ENCODE results near the gene CSNK2A2.
A peak's percentile ranks its signal among the peaks of the same experiment; 100 is the strongest.

CSNK2A2 gene

DNA sequence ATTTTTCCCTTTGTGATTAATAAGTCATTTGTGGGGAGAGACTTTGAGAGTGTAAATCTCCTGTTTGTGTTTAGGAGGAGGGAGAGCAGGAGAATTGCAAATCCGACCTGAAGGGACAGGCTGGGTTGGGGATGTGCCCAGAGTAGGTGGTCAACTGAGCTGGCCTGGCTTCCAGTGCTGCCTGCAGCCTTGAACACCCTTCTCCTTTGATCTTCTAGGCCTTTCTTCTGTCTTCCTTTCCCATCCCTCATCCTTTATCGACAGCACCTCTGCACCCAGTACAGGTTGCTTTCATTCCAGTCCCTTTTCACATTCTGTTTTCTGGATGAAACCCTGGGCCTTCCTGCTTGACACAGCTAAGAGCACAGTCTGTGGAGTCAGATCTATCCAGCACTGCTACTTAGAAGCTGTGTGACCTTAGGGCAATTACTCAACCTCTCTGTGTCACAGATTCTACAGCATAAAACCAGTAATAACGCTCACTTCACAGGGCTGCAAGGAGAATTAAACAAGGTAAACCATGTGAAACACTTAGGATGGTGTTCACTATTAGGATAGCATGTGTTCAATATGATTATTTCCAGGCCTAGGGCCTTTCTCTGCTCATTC is 1.0 kb upstream of the CSNK2A2 start:
- DNase-seq: no peak

DNA sequence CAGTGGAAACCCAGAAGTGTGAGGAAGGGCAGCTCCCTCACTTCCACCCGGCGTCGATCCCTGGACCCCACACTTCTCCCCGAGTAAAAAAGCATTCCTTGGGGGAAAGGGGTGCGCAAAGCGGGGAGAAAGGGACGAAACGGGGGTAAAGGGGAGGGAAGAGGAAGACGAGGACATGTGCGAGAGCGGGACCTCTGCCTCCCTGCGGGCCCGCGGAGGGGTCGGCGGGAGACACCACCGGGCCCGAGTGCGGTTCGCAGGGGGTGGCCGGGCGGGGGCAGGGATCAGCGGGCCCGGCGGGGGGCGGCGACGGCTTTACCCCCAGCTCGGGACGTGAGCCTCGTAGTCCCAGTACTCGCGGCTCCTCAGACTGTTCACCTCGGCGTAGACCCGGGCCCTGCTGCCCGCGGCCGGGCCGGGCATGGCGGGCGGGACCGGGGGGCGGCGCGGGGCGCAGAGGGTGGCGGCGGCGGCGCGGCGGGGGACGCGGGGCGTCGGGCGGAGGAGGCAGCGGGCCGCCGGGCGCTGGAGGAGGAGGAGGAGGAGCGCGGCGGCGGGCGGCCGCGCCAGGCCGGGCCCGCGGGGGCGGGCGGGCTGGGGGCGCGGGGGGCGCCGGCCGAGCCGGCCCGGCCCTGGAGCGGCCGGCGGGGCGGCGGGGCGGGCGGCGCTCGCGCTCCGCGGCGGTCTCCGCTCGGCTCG is 443 bp downstream of the CSNK2A2 start:
- DNase-seq: peak; percentile 4

GRCh38 chr16:58196898-58197313 is 1.0 kb downstream of the CSNK2A2 start:
- no peak for DNase-seq

- DNase-seq: no peak
Observed at GRCh38 chr16:58195771-58196170, 2.1 kb downstream of the CSNK2A2 start.

DNA sequence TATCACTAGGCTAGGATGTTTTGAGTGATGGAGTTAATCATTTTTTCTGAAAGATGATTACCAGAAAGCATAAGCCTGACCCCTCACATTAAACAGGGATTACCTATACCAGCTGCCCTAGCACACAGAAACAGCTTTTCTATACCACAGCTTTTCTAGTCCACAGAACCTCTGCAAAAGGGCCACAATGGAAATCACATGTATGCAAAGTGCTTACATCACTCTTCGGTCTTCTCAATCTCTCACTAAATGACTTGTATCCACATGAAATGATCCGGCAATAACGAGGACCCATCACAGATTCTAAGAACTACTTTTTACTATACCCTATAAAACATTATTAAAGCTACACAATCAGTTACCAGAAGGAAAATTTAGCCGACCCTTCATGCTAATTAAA is 2.6 kb downstream of the CSNK2A2 start:
- no peak for DNase-seq

DNA sequence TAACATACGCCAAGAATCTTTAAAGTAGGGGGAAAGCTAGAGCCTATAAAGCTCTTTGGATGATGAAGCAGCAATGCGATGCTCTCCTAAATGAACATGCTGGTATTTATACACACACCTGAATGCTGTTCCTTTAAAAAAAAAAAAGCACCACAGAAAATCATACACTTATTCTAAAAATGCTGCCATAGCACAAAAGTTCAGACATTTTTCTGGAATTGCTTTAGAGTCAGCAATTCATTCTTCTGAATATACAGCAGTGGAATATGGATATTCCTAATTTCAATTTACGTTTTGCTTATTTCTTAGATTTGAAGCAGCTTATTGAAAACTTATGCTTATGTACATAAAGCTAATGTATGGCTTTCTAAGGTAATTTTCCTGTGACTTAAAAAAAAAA is 3.1 kb downstream of the CSNK2A2 start:
- no peak for DNase-seq

- DNase-seq: no peak
Observed at GRCh38 chr16:58187665-58188421, 10.1 kb downstream of the CSNK2A2 start.

GRCh38 chr16:58187092-58187491 is 10.8 kb downstream of the CSNK2A2 start:
- DNase-seq: no peak

DNA sequence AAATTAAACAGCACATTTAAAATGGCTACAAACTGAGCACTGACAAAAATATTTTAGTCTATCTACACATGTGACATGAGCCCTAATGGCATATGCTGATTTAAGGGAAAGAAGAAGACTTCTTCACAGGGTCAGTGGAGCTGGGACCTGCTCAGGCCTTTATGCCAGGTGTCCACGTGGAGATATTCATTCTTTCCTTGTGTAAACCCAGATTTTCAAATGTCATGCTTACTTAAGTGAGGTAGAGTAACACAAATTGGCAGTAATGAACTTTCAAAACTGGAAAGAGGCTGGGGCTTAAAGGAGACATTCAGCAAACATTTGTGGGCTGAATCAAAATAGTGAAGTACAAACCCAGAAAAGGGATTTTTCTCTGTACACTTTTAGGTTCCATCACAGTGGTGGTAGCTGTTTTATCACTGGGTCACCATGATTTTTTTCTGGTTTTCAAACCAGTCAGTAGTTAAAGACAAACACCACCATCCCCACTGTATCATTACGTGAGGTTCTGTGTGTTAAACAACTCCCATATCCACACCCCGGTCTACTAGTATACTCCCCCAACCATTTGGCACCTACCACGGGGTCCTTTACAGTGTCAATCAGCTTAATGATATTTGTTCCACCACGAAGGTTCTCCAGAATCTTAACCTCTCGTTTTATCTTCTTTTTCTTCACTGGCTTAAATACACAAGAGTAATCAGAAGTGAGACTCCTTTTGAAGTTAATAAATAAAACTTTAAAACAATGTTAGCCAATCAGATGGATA is 11.5 kb downstream of the CSNK2A2 start:
- no peak for DNase-seq

DNA sequence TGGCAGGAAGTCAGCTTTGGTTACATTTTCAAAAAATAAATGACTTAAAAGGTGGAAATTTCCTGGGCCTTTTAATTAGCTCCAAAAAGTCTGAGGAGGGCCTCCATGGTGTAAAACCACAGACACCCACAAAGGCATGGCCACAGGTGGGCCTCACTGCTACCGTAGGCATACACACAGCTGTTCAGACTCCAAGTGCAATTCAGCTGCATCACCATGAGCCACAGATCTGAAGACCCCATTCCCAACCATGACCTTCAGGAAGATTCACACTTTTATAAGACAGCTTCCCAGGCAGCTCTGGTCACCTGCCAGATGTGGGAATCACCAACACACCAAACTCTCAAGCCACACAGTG is 20.6 kb downstream of the CSNK2A2 start:
- DNase-seq: peak; percentile 10

DNA sequence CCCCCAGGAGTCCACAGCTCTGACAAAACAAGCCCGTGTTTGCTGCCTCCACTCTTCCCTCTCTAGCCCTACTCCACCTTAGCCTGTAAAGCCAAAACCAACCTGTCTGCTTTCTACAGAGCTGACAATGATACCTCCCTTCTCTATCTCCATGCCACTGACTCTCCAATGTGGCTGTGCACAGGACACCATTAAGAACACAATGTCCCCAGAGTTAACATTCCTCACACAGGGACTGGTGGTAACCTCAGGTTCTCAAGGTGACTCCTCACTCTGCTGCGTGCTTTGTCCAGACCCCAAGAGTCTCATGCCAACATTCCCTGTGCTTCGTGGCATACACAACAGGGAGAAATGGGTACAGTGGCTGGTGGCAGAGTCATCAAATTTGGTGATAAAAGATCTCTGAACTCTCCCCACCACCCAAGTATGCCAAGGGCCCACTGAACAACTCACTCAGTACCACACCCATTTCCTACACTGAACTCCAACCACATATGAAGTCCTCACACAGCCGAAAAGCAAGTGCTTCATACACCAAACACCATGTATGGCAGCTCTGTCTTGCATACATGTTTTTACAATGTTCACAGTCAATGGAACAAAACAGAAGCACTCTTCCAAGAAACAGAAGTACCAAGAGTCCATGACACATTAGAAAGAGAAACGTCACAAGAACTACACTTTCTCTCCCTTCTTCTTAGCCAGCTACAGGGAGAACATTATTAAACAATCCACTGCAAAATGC is 21.1 kb downstream of the CSNK2A2 start:
- peak; percentile 7 for DNase-seq

- DNase-seq: no peak
Observed at GRCh38 chr16:58170223-58170622, 27.7 kb downstream of the CSNK2A2 start.

DNA sequence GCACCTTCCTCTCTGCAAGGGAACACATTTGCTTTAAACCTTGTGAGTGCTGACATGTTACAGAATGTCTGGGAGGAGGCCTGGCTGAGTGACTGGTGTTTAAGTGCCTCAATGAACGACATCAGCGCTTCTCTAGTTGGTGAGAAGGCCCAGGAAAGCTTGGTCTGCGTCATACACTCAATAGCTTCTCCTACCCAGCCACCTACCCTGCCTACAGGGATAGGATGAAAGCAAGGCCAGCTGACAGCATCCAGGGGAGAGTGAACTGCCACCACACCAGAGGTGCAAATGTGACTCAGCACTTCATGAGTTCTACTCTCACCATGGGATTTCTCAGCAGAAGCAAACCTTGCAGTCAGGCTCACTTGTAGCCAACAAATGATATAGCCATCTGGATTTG is 37.1 kb downstream of the CSNK2A2 start:
- no peak for DNase-seq

GRCh38 chr16:58158725-58159124 is 39.2 kb downstream of the CSNK2A2 start:
- no peak for DNase-seq

DNA sequence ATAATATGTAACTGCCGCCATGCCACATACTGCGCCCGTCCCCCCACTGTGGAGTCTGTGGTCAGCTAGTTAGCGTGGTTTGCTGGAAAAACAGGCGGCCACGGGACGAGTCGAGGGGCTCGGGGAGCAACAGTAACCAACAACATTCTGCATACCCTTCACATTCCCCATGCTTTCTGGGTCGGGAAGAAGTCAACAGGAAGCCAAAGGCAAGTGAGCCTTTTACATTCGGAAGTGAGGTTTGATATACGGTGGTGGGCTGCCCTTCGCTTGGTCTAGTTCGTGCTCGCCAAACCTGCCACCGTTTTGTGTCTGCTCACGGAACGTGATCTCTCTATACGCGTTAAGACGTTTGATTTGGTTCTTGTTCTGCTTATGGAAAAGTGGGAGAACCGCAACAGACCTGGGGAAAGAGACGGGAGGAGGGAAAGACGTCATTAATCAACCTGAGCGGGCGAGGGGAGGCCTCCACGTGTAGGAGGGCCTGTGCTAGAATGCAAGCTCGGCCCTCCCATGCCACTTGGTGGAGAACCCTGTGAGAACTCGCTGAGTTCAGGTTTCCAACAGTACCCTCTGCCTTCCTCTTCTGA is 39.9 kb downstream of the CSNK2A2 start:
- DNase-seq: no peak

DNA sequence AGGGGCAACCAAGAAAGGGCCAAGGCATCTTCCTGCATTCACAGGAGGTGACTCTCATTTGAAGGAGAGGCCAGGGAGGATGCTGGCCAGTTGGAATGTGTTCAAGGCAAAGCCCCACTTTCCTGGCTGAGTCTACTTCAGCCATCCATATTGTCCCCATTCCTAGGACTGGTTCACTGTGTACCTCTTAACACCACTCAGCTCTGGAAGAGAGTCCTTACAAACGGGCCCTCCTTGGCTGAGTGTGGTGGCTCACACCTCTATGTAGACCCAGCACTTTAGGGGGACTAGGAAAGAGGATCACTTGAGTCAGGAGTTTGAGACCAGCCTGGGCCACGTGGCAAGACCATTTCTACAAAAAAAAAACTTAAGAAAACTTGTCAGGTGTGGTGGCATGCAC is 40.7 kb downstream of the CSNK2A2 start:
- no peak for DNase-seq

DNA sequence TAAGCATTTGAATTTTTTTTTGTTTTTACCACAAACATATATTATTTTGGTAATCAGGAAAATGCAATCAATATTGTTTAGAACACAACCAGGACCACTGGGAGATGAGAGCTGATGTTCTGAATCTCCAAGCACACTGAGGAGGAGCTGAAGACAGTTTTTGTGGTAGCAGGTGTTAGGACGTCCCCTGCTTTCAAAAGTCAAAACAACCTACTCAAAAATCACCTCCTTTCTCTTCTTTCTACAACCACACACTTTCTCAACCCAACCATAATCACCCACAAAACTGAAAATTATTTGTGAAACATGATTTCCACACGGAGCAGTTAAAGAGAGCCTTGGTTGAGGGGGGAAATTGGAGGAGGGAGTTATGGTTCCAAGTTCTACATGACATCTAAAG is 42.1 kb downstream of the CSNK2A2 start:
- DNase-seq: no peak

GRCh38 chr16:58154345-58154744 is 43.6 kb downstream of the CSNK2A2 start:
- DNase-seq: no peak

DNA sequence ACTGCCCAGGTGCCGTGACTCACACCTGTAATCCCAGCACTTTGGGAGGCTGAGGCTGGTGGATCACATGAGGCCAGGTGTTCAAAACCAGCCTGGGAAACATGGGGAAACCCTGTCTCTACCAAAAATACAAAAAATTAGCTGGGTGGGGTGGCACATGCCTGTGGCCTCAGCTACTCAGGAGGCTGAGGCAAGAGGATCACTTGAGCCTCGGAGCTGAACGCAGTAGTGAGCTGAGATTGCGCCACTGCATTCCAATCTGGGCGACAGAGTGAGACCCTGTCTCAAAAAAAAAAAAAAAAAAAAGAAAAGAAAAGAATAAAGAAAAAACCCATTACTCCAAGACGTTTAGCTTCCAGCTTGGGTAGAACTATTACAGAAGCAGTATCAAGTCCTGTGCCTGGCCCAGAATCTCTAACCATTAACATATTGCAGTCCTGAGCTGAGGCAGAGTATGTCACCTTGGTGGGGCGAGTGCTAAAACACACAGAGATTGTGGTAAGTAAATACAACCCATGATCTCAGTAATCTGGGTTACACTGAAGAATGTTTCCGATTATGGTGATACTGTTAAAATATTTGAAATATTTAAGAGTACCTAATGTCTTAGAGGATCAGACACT is 45.5 kb downstream of the CSNK2A2 start:
- DNase-seq: no peak

- no peak for DNase-seq
Observed at GRCh38 chr16:58148526-58148925, 49.4 kb downstream of the CSNK2A2 start.

DNA sequence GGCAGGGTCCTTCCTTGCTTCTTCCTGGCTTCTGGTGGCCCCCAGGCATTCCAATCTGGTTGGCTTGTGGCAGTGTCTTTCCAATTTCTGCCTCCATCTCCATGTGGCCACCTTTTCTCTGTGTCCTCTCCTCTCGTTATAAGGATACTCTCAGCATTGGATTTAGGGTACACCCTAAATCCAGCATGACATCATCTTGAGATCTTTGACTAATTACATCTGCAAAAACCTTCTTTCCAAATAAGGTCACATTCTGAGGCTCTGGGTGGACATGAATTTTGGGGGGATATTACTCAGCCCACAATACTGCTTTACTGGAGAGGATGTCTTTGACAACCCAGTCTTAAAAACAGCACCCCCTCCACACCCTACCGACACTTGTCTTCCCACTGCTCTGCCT is 49.8 kb downstream of the CSNK2A2 start:
- DNase-seq: no peak

GRCh38 chr16:58138852-58139251 is 59.1 kb downstream of the CSNK2A2 start:
- no peak for DNase-seq
